NCI-H2081 treated with DMSO at 0.1 percent for 48 hours (cell line): ENCODE results near the gene SOX6.

Experiments used
- DNase-seq: peaks from one replicate; lab custom pipeline; 2025; lab: John Stamatoyannopoulos, UW

SOX6 gene

DNA sequence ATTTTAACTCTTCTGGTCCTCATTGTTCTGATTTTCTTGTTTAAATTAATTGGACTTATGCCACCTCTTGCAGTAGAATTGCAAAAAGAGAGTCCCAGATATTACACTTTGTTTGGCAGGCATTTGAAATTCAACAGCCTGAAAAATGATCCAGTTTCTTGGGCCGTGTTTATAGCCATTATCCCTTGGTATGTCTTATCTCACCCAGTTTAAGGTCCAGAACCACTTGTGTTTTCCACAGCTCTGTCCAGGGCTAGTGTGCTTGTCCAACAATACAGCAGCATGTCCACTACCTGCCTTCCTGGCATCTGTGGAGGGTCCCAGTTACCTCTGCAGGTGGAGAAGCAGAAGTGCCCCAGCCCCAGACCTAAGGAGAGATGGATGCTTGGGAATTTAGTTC lies 397.4 kb downstream of the SOX6 start:
- no peak for DNase-seq

DNA sequence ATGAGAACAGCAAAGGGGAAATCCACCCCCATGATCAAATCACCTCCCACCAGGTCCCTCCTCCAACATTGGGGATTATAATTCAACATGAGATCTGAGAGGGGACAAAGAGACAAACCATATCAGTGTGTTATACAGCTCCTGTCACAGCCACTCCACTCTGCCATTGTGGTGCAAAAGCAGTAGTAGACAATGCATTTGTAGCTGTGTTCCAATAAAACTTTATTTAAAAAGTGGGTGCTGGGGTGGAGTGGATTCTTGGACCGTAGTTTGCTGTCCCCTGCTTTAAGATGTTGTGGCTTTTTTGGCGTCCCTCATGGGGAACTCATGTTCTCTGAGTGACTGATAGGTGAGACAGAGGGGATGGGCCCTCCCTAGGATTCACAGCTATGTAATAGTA lies 399.1 kb downstream of the SOX6 start:
- no peak for DNase-seq

DNA sequence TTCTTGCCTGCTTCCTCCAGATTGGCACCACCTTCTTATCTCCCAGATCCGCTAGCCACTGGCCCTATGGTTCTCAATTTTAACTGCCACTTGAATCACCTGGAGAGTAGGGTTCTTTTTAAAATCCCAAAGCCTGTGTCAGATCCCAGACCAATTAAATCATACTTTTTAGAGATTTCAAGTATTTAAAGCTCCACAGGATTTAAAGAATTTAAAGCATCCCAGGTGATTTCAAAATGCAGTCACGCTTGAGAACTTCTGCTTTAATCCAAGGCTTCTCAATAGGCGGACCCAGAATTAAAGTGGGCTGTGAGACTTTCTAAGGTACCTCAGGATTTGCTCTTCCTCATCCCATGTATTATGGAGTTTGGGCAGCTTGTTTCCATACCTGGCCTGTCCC lies 400.0 kb downstream of the SOX6 start:
- no peak for DNase-seq

DNA sequence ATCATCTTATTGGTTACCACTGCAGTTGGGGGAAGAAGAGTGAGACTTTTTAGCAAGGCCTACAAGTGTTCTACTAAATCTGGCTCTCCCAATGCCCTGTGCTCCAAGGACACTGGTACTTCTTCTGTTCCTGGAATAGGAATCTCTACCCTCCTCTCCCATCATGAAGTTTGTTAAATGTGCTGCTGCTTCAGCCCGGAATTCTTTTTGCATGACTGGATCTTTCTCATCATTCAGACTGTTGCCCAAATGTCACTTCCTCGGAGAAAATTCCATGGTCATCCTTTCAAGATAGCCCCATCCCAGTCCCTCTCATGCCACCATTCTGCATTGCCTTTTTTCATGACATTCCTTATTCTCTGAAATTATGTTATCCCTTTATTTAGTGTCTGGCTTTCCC lies 400.8 kb downstream of the SOX6 start:
- DNase-seq = no peak

DNA sequence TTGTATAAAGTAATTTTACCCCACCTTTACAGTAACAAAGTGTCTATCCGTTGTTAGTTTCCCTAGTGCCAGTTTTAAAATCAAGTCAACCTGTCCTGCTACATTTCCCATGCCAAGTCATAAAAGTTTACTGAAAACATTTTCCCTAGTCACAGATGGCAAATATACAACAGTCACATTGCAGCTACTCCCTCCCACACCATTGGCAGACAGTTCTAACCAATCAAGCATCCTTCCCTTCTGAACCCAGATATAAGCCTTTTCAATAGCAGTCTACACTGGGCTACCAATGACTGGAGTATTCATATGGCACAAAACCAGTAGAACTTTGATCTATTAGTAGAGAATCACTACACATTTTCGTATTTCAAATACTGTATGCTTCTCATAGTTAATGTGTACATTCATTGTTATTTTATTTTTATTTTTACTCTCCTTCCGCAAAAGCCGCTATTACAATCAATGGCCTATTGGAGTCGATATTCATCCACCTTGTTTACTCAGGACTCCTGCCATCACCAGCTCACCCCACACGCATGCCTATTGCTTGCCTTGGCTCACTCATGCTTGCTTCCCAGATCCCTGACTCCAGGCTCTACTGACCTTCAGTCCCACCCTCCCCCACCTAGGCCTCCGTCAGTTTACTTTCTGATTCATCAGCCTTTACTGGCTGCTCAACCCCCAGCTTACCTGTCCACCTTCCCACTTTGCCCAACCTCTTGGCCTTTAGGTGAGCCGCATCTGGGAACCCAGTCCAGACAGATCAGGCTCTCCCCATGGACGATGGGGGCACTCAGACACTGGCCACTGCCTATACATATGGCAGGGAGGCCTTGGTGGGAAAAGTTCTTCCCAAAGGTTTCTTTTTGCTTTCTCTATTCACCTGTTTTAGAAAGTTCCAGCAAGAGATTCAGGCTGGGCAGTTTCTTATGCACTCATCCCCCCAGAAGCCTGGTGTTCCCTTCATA lies 408.4 kb downstream of the SOX6 start:
- no peak for DNase-seq

DNA sequence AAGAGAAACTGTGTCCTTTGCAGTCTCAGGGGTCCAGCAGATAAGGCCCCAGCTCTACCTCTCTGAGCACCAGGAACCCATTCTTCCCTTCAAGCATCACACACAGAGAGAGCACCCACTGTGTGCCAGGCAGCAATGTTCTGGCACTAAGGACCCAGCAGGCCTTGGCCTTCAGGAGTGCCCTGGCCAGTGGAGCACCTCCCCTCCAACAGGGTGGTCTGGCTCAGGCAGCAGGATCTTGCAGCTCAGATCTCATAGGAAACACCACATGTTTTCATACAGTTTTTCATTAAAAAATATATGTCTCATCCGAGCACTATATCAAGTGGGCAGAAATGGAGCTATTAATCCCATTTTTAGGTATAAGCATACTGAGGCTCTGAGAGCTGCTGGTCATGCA lies 410.6 kb downstream of the SOX6 start:
- DNase-seq = no peak

DNA sequence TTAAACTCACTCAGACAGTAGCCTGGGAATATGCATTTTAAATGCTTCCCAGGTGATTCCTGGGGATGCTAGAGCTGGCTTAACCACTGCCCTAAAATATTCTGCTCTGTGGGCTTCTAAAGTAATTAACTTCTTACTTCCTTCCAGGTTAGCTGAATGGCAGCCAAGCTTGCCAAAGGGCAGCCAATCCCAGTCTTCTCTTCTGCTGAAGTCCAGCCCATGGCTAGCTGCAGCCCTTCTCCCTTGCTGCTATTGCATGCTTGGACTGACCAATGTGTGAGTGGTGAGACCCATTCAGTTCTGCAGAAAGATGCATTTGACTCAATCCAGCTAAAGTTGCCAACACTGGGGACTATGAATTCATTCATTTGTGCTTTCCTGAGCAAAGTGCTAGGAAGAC lies 411.9 kb downstream of the SOX6 start:
- no peak for DNase-seq

DNA sequence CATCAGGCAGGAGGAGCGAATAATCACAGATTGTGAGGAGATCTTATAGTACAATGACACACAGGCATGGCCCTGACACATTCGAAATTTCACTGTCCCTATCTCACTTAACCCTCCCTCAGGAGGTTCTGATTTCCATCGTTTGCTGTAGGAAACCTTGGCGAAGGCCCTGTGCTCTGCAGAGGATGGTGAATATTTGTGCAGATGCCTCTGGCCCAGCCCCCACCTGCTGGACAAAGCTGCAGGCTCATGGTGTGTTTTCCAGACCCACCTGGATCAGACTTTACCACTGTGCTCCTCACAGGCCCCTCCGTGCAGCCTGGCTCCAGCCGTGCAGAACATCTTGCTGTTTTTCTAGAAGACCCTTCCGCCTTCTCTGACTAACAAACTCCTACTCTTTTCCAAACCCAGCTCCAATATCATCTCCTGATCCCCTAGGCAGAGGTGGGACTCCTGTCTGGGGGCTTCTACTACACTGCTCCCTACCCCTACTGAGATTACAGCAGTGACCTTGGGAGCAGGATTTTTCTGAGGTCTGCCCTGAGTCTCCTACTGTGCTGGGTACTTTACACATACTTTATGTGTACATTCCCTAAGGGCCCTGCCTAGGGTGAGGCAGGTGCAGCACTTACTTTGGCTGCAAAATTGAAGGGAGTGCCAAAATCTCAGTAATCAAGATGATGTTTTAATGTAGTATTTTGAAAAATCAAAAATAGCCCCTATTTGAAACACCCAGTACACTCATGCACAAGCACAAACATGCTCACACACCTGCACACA lies 412.7 kb downstream of the SOX6 start:
- DNase-seq = no peak

DNA sequence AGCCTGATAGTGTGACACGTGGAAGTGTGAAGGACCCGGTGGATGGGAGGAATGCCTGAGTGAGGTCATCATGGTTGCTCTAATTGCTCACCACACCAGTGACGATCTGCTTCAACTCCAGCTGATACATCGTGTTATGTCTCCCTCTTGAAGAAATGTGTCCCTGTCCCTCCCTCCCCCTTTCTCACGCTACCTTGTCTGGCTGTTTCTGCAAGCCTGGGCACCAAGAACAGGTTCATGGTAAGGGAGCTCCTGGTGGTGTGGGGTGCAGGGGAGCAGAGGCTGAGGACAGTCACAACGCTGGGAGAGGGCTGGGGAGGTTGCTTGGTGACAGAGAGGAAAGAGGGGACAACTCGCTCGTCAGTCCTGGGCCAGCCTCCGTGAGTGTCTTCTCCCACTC lies 413.4 kb downstream of the SOX6 start:
- no peak for DNase-seq

DNA sequence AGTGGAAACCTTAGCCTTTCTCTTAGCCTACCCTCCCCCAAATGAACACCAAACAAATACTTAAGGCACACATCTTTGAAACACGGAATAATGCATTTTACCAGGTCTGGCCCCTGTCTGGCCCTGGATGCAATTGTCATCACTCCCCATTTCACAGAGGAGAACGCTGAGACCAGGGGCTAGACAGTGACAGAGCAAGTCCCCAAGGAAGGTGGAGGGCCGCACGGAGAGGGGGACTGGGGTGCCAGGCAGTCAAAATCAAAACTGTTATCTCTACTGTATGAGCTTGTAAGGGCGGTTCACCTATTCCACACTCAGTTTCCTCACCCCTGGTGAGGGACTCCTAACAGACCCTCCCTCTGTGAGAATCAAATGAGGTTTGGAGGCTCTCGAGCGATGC lies 414.2 kb downstream of the SOX6 start:
- no peak for DNase-seq

DNA sequence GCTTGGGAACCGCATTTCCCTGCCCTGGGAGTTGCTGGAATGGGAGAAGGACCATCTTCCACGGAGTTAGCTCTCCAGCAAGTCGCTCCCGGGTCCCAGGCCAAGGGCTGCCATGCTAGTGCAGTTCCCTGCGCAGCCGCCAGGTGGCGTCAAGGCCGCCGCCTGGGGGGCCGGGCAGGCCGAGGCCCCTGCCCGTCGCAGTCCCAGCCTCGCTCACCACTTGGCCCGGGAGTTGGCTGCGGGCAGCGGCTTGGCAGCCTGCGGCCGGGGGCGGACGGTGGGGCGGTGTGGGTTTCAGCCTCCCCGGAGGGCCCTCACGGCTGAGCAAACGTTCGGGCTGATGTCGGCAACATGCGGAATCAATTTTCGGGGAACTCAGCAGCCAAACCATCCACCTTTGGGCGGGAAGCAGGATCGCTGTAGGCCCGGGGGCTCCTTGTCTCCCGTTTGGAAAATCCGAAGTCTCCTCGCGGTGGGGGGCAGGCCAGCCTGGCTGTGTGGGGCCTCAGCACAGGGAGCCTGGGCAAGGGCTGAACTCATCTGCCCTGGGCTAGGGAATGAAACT lies 415.1 kb downstream of the SOX6 start:
- no peak for DNase-seq

DNA sequence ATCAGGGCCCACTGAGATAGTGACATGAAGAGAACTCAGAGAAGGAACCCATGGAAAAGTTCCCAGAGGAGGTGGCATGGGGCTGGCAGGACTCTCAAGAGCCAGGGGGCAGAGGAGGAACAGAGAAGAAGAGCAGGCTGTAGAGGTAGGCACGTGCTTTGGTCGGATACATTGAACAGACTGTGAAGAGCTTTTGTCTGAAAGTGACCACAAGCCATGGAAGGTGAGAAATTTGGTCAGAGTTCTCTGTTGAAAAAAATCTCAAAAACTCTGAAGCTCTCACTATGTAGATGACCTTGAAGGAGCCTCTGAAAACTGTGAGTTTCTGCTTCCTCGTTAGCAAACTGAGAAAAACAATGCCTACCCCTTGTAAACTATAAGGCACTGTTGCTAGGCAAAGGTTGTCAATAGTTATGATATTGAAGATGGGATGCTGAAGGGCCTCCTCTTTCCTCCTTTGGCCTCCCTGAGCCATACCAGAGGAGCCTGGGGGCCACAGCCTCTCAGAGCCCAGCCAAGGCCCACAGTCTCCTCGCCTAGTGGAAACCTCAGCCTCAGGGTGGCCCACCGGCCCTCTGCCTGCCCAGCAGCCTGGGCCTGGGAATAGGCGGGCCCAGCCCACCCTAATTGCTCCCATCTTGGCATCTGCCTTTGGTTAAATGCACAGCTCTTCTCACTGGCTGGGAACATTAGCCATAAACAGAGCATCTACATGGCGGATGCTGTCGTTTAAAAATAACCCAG lies 415.7 kb downstream of the SOX6 start:
- DNase-seq = no peak

DNA sequence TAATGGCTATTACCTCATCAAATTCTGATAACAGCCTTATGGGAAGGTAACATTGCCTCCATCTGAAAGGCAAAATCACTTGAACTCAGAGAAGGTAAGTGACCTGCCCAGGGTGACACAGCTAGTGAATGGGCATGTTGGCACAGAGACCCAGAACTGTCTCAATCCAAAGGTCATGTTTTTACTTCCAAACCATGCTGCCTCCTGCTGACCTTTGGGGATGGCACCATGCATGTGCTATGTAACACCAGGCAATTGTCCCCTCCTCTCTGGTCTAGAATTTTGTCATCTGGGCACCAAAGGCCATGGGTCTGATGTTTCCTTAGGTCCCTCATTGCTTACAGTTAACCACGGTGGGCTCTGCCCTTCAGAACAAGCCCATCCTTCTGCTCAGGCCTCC lies 417.4 kb downstream of the SOX6 start:
- DNase-seq = no peak

DNA sequence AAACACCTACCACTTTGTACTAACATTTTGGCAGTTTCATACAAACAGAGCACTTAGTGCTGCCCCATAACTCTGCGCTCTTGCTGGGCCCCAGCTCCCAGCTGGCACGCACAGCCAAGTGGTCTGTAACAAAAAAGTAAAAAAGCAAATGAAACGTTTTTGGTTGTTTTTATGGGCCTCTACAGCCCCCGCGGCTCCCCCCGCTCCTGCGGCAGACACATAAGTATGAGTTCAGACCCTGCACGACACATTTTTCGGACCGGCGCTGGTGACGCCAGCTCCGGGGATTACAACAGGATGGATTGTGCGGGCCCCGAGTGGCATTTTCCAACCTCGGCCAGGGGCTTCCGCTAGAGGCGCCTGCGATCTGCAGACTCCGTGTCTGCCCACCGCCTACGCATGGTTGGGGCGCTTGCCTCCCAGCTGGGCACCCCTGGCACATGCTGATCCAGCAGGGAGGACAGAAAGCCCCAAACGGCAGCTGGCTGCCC lies 418.2 kb downstream of the SOX6 start:
- DNase-seq = no peak

DNA sequence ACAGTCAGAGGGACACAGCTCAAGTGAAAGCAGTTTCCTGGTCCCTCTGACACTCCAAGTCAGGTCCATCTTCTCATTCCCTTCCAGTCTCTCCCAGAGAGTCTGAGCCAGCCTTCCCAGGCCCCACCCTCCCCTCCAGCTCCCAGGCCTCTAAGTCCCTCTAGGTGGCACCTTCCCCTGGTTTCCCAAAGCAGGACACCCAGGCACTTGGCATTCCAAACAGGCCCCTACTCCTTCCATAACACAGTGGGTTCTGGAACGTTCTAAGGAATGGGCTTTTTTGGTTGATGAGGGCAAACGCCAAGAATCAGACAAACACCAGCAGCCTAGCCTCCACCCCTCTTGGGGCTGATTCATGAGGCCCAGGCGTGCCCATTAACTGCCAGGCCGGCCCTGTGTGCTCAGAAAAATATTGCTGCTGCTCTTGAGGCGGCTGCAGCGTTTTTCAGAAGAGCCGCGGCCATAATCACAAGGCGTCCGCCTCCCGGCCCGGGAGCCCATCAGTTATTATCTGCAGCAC lies 418.7 kb downstream of the SOX6 start:
- DNase-seq = no peak

DNA sequence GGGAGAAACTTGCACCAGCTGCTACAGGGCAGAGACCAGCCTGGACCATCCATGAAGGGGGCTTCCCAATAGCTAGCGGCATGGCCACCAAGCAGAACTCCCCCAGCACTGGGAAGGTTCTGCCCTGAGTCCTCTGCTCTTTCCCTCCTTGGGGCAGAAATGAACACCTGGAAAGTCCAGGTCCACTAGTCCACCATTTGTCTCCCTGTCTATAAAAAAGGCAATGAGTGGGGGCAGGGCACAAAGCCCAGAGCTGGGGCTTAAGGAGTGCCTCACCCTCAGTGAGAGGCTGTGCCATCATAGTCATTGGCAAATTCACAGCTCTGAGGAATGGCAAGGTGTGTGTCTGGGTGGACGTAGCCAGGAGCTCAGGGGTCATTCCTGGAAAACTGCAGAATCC lies 420.3 kb downstream of the SOX6 start:
- DNase-seq = no peak

DNA sequence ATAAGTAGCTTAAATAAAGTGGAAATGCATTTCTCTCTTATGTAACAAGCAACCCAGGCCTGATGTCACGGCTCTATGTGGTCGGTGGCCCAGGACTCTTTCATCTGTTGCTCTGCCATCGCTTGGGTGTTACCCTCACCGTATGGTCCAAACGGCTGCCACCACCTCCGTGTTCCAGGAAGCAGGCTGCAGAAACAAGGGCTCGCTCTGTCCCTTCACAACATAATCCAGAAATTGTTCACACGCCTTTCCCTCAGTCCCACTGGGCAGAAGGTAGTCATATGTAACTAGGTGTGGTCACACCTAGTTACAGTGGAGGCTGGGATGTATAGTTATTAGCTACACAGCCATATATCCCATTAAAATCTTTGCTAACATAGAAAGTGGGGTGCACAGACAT lies 421.0 kb downstream of the SOX6 start:
- DNase-seq = no peak

DNA sequence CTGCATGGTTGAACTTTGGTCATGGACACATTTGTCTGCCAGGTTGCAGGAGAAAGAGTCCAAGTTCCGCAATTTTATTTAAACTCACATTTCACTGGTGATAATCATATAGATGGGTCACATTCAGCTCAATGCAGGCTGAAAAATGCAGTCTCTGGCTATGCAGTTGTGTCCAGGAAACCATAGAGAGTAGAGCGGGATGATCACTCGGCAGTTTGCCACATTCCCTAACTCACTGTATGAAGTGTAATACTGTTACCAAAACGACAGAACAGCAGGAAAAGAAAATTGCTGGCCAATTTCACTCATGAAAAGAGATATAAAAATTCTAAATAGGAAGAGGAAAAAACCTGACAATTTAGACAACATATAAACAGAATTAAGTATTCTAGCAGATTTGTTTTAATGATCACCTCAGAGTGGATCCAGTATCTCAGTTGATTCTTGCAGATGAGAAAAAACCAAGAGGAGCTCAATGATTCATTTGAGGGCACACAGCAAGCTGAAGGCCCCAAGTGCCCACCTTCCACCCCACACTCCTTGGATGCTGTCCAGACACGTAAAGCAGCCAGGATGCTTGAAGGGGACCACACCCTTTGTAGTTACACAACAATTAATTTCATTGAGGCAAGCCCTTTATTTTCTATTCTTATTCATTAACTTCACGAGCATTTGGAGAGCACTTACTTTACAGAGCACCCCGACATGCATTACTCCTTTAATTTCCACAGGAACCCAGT lies 422.3 kb downstream of the SOX6 start:
- no peak for DNase-seq

DNA sequence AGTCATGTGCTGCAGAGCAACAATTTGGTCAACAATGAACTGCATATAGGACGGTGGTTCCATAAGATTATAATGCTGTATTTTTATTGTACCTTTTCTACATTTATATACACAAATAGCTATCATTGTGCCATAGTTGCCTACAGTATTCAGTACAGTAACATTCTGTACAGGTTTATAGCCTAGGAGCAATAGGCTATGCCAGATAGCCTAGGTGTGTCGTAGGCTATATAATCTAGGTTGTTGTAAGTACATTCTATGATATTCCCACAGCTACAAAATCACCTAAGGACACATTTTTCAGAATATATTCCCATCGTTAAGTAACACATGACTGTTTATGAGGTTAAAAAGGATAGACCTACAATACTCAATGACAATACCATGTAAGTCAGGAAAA lies 423.9 kb downstream of the SOX6 start:
- no peak for DNase-seq

DNA sequence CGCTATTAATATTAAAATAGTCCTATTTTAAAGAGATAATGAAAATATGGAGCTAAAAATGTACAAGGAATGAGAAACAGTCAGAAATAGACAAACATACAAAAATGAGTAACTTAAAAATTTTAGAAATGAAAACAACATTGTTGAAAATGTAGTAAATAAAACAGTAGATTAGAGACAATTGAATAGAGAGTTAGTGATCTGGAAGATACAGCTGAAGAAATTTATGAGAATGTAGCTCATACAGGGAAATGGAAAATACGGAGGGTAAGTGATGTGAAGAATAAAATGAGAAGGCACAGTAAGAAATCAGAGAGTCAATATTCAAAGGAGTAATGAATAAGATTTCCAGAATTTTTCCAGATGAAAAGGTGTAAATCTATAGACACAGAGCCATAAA lies 424.8 kb downstream of the SOX6 start:
- DNase-seq = no peak

DNA sequence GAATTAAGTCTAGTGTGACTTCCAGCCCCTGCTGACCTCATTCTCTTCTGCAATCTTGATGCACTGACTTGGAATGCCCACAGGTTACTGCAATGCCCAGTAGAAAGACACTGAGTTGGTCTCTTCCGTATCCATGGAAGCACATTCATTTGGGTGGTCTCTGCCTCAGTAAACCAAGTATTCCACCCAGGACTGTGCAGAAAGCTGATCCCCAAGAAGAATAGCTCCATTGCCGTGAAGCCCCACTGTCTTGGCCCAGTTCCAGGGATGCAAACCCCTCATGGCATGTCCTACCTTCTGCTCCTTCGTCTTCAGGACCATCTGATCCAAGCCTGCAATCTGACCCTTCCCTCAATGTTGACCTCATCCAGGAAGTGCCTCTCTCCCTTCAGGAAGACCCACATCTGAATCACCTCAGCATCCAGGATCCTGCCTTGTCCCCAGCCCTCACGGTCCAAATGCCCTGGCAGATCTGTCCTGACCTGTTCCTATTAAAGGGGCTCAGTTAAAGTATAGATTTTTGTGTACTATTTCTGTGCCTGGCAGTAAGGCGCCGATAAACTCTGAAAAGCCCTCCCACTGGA lies 425.8 kb downstream of the SOX6 start:
- no peak for DNase-seq
